ENCODE results near the gene RMDN3. TPM values are rescaled to one million over a fixed set of nuclear protein-coding genes. Genes with fewer than 3 reads are reported as not detected.

The RMDN3 gene
- polyA plus RNA-seq, 1 donor: 79.8 TPM

- Histone ChIP-seq H3K36me3 (ENCODE audit: control insufficient read depth, insufficient read depth, low read length) (peaks cover 79% of the 10 kb centered on the region), H3K27me3 (ENCODE audit: control insufficient read depth, insufficient read depth, low read length) (no peaks in the 10 kb centered on the region), H3K27ac (ENCODE audit: low read length) (no peak overlapping the region), H3K4me1 (ENCODE audit: control insufficient read depth, insufficient read depth, low read length) (no peaks in the 10 kb centered on the region), H3K9me3 (ENCODE audit: control insufficient read depth, low read depth, low read length) (no peaks in the 10 kb centered on the region), H3K4me3 (ENCODE audit: low read length) (no peak overlapping the region)
- no CpG with 5 or more reads among the region's 3 CpGs for WGBS (ENCODE audit: insufficient coverage, low lambda C conversion rate)
- DNase-seq: no peak
Measured at GRCh38 chr15:40737048-40737447, 18.0 kb downstream of the RMDN3 start.

GRCh38 chr15:40736575-40736974 lies 18.5 kb downstream of the RMDN3 start:
- no peak overlapping the region for H3K27ac ChIP-seq (ENCODE audit: low read length)
- no peak overlapping the region for H3K4me3 ChIP-seq (ENCODE audit: low read length)
- H3K9me3 ChIP-seq (ENCODE audit: control insufficient read depth, low read depth, low read length): no peaks in the 10 kb centered on the region
- no peaks in the 10 kb centered on the region for H3K4me1 ChIP-seq (ENCODE audit: control insufficient read depth, insufficient read depth, low read length)
- peaks cover 81% of the 10 kb centered on the region for H3K36me3 ChIP-seq (ENCODE audit: control insufficient read depth, insufficient read depth, low read length)
- no CpG with 5 or more reads among the region's 4 CpGs for WGBS (ENCODE audit: insufficient coverage, low lambda C conversion rate)
- no peaks in the 10 kb centered on the region for H3K27me3 ChIP-seq (ENCODE audit: control insufficient read depth, insufficient read depth, low read length)
- DNase-seq: no peak

DNA sequence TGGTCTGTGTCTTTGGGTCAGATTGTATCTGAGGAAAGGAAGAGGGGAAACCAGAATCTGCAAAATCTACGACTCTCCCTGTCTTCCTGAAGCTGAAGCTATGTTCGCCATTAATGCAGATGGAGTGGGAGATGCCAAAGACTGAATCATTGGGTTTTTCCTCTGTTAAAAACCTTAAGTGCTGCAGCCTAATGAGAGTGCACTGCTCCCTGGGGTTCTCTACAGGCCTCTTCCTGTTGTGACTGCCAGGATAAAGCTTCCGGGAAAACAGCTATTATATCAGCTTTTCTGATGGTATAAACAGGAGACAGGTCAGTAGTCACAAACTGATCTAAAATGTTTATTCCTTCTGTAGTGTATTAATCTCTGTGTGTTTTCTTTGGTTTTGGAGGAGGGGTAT lies 24.0 kb downstream of the RMDN3 start:
- 100% methylated on average over 1 of the region's 3 CpGs for WGBS (ENCODE audit: insufficient coverage, low lambda C conversion rate)
- Histone ChIP-seq H3K4me3 (ENCODE audit: low read length) (no peak overlapping the region), H3K27me3 (ENCODE audit: control insufficient read depth, insufficient read depth, low read length) (no peaks in the 10 kb centered on the region), H3K27ac (ENCODE audit: low read length) (no peak overlapping the region), H3K36me3 (ENCODE audit: control insufficient read depth, insufficient read depth, low read length) (peaks cover 41% of the 10 kb centered on the region), H3K4me1 (ENCODE audit: control insufficient read depth, insufficient read depth, low read length) (no peaks in the 10 kb centered on the region), H3K9me3 (ENCODE audit: control insufficient read depth, low read depth, low read length) (no peaks in the 10 kb centered on the region)
- DNase-seq: no peak

DNA sequence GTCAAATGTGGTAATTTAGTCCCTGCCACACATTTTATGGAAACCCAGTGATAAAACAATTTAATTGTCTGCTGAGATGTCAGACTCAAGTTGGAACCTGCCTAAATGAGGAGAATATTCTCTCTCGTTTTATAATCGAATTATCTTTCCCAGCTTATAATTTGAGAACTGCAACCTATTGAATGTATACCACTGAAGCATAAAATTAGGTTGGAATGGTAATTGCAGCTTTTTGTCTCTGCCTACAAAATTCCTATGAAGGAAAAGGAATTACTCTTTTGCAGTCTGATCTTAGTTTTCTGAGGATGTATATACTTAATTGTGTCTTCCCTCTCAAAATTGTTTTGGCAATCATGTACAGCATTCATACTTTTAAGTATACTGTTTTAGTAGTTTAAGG lies 31.1 kb downstream of the RMDN3 start:
- Histone ChIP-seq H3K27ac (ENCODE audit: low read length) (no peak overlapping the region), H3K9me3 (ENCODE audit: control insufficient read depth, low read depth, low read length) (no peaks in the 10 kb centered on the region), H3K27me3 (ENCODE audit: control insufficient read depth, insufficient read depth, low read length) (no peaks in the 10 kb centered on the region), H3K4me3 (ENCODE audit: low read length) (no peak overlapping the region), H3K36me3 (ENCODE audit: control insufficient read depth, insufficient read depth, low read length) (no peaks in the 10 kb centered on the region), H3K4me1 (ENCODE audit: control insufficient read depth, insufficient read depth, low read length) (no peaks in the 10 kb centered on the region)
- 100% methylated on average over 1 of the region's 2 CpGs for WGBS (ENCODE audit: insufficient coverage, low lambda C conversion rate)
- DNase-seq: no peak

DNA sequence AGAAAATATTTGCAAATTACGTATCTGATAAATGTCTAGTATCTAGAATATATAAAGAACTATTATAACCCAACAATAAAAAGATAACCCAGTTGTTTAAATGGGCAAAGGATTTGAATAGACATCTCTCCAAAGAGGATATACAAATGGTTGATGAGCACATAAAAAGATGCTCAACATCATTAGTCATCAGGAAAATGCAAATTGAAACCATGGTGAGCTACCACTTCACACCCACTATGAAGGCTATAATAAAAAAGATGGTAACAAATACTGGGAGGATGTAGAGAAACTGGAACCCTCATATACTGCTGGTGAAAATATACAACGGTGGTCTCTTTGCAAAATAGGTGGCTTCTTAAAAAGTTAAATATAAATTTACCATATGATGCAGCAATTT lies 32.1 kb downstream of the RMDN3 start:
- Histone ChIP-seq H3K27ac (ENCODE audit: low read length) (no peak overlapping the region), H3K4me1 (ENCODE audit: control insufficient read depth, insufficient read depth, low read length) (no peaks in the 10 kb centered on the region), H3K27me3 (ENCODE audit: control insufficient read depth, insufficient read depth, low read length) (no peaks in the 10 kb centered on the region), H3K9me3 (ENCODE audit: control insufficient read depth, low read depth, low read length) (no peaks in the 10 kb centered on the region), H3K36me3 (ENCODE audit: control insufficient read depth, insufficient read depth, low read length) (peaks cover 2% of the 10 kb centered on the region), H3K4me3 (ENCODE audit: low read length) (no peak overlapping the region)
- DNase-seq: no peak
- WGBS (ENCODE audit: insufficient coverage, low lambda C conversion rate): 100% methylated on average over 1 of the region's 2 CpGs

- no peak overlapping the region for H3K4me3 ChIP-seq (ENCODE audit: low read length)
- H3K27me3 ChIP-seq (ENCODE audit: control insufficient read depth, insufficient read depth, low read length): no peaks in the 10 kb centered on the region
- 100% methylated on average over 2 of the region's 4 CpGs for WGBS (ENCODE audit: insufficient coverage, low lambda C conversion rate)
- peaks cover 2% of the 10 kb centered on the region for H3K36me3 ChIP-seq (ENCODE audit: control insufficient read depth, insufficient read depth, low read length)
- no peak for DNase-seq
- H3K27ac ChIP-seq (ENCODE audit: low read length): no peak overlapping the region
- no peaks in the 10 kb centered on the region for H3K4me1 ChIP-seq (ENCODE audit: control insufficient read depth, insufficient read depth, low read length)
- H3K9me3 ChIP-seq (ENCODE audit: control insufficient read depth, low read depth, low read length): no peaks in the 10 kb centered on the region
Measured at GRCh38 chr15:40722354-40722753, 32.7 kb downstream of the RMDN3 start.

DNA sequence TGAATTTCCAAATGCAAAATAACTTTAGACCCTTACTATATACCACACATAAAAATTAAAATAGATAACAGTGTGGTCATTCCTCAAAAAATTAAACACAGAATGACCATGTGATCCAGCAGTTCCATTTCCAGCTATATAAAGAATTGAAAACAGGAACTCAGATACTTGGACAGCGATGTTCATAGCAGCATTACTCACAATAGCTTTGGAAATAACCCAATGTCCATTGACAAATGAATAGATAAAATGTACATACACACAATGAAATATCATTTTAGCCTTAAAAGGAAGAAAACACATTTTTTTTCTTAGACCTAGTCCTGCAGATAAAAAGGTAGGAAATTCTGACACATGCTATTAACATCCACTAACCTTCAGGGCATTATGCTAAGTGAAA lies 33.4 kb downstream of the RMDN3 start:
- peaks cover 2% of the 10 kb centered on the region for H3K36me3 ChIP-seq (ENCODE audit: control insufficient read depth, insufficient read depth, low read length)
- no peak overlapping the region for H3K4me3 ChIP-seq (ENCODE audit: low read length)
- H3K27ac ChIP-seq (ENCODE audit: low read length): no peak overlapping the region
- 100% methylated on average over 1 of the region's 1 CpG for WGBS (ENCODE audit: insufficient coverage, low lambda C conversion rate)
- no peaks in the 10 kb centered on the region for H3K9me3 ChIP-seq (ENCODE audit: control insufficient read depth, low read depth, low read length)
- no peak for DNase-seq
- H3K4me1 ChIP-seq (ENCODE audit: control insufficient read depth, insufficient read depth, low read length): no peaks in the 10 kb centered on the region
- no peaks in the 10 kb centered on the region for H3K27me3 ChIP-seq (ENCODE audit: control insufficient read depth, insufficient read depth, low read length)

DNA sequence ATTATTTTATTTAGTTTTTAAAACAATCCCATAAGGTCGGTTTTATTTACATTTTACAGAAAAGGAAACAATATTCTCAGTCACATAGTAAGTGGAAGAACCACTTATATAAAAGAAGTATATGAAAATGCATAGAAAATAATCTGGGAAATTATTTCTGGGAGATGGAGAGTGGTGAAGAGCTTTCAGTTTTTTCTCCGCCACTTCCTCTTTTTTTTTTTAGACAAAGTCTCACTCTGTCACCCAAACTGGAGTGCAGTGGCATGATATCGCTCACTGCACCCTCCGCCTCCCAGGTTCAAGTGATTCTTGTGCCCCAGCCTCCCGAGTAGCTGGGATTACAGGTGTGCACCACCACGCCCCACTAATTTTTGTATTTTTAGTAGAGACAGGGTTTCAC lies 38.9 kb downstream of the RMDN3 start:
- Histone ChIP-seq H3K4me1 (ENCODE audit: control insufficient read depth, insufficient read depth, low read length) (no peaks in the 10 kb centered on the region), H3K9me3 (ENCODE audit: control insufficient read depth, low read depth, low read length) (no peaks in the 10 kb centered on the region), H3K27ac (ENCODE audit: low read length) (no peak overlapping the region), H3K4me3 (ENCODE audit: low read length) (no peak overlapping the region), H3K27me3 (ENCODE audit: control insufficient read depth, insufficient read depth, low read length) (no peaks in the 10 kb centered on the region), H3K36me3 (ENCODE audit: control insufficient read depth, insufficient read depth, low read length) (peaks cover 2% of the 10 kb centered on the region)
- DNase-seq: no peak
- WGBS (ENCODE audit: insufficient coverage, low lambda C conversion rate): 63% methylated on average over 1 of the region's 6 CpGs

- H3K9me3 ChIP-seq (ENCODE audit: control insufficient read depth, low read depth, low read length): no peaks in the 10 kb centered on the region
- no peak overlapping the region for H3K4me3 ChIP-seq (ENCODE audit: low read length)
- H3K27ac ChIP-seq (ENCODE audit: low read length): no peak overlapping the region
- H3K36me3 ChIP-seq (ENCODE audit: control insufficient read depth, insufficient read depth, low read length): peaks cover 4% of the 10 kb centered on the region
- DNase-seq: no peak
- H3K4me1 ChIP-seq (ENCODE audit: control insufficient read depth, insufficient read depth, low read length): no peaks in the 10 kb centered on the region
- no peaks in the 10 kb centered on the region for H3K27me3 ChIP-seq (ENCODE audit: control insufficient read depth, insufficient read depth, low read length)
- 20% methylated on average over 1 of the region's 2 CpGs for WGBS (ENCODE audit: insufficient coverage, low lambda C conversion rate)
Measured at GRCh38 chr15:40714144-40714543, 40.9 kb downstream of the RMDN3 start.

DNA sequence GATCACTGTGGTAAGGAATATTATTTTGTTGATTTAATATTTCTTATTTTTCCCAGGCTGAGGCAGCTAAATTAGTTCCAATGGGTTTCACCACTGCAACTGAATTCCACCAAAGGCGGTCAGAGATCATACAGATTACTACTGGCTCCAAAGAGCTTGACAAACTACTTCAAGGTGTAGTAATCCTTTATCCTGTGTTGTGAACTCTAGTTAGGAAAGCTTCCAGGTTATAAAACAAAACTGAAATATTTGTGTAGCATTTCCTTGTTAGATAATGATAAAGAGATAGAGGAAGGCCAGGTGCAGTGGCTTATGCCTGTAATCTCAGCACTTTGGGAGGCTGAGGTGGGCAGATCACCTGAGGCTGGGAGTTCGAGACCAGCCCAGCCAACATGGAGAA lies 48.9 kb downstream of the RMDN3 start:
- Histone ChIP-seq H3K36me3 (ENCODE audit: control insufficient read depth, insufficient read depth, low read length) (peaks cover 2% of the 10 kb centered on the region), H3K9me3 (ENCODE audit: control insufficient read depth, low read depth, low read length) (no peaks in the 10 kb centered on the region), H3K4me3 (ENCODE audit: low read length) (no peak overlapping the region), H3K4me1 (ENCODE audit: control insufficient read depth, insufficient read depth, low read length) (no peaks in the 10 kb centered on the region), H3K27ac (ENCODE audit: low read length) (peak overlapping the region; percentile 14), H3K27me3 (ENCODE audit: control insufficient read depth, insufficient read depth, low read length) (no peaks in the 10 kb centered on the region)
- WGBS (ENCODE audit: insufficient coverage, low lambda C conversion rate): no CpG with 5 or more reads among the region's 2 CpGs
- DNase-seq: peak; percentile 53 to 59

- Histone ChIP-seq H3K27me3 (ENCODE audit: control insufficient read depth, insufficient read depth, low read length) (no peaks in the 10 kb centered on the region), H3K9me3 (ENCODE audit: control insufficient read depth, low read depth, low read length) (no peaks in the 10 kb centered on the region), H3K4me3 (ENCODE audit: low read length) (no peak overlapping the region), H3K4me1 (ENCODE audit: control insufficient read depth, insufficient read depth, low read length) (no peaks in the 10 kb centered on the region), H3K36me3 (ENCODE audit: control insufficient read depth, insufficient read depth, low read length) (peaks cover 6% of the 10 kb centered on the region), H3K27ac (ENCODE audit: low read length) (no peak overlapping the region)
- no peak for DNase-seq
- 92% methylated on average over 6 of the region's 7 CpGs for WGBS (ENCODE audit: insufficient coverage, low lambda C conversion rate)
Measured at GRCh38 chr15:40702077-40702476, 53.0 kb downstream of the RMDN3 start.

Data from large intestine (tissue), 3 donors.